ENCODE results near the gene STAG1.
"Not testable (repeated sequence)": the region's sequence is repeated elsewhere in the genome, so short reads cannot be mapped to it uniquely, and the experiment has no call there.

The STAG1 gene

DNA sequence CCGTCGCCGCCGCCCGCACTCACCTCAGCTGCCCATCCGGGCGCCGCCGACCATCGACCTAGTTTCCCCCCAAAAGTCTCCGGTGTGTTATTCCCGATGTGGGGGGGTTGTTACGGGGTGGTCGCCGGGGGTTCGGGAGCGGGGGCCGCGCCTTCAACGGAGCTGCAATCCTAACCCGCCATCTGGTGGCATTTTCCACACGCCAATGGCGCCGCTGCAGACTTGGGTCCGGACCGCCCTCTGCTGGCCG is at the start of gene STAG1:
Gene STAG1, minus strand, starts transcription at position 207 of the 250 bp plus-strand sequence. CDS start 121,480 bp downstream, outside the sequence.
- DNase-seq, result no peak

DNA sequence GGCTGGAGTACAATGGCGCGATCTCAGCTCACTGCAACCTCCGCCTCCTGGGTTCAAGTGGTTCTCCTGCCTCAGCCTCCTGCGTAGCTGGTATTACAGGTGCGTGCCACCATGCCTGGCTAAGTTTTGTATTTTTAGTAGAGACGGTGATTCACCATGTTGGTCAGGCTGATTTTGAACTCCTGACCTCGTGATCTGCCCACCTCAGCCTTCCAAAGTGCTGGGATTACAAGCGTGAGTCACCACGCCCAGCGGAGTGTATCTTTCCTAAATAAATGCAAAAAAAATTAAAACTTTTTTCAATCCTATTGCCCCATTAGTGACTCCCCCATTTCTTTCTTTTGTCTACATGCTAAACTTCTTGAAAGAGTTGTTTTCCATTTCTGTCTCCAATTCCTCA is 49.0 kb upstream of the STAG1 start:
- not testable (repeated sequence) for DNase-seq

GRCh38 chr3:136792556-136793330 is 40.6 kb upstream of the STAG1 start:
- DNase-seq, result no peak

- DNase-seq, result no peak
Observed at GRCh38 chr3:136790786-136791185, 38.6 kb upstream of the STAG1 start.

GRCh38 chr3:136789976-136790375 is 37.8 kb upstream of the STAG1 start:
- DNase-seq, result no peak

- no peak for DNase-seq
Observed at GRCh38 chr3:136788154-136788553, 36.0 kb upstream of the STAG1 start.

DNA sequence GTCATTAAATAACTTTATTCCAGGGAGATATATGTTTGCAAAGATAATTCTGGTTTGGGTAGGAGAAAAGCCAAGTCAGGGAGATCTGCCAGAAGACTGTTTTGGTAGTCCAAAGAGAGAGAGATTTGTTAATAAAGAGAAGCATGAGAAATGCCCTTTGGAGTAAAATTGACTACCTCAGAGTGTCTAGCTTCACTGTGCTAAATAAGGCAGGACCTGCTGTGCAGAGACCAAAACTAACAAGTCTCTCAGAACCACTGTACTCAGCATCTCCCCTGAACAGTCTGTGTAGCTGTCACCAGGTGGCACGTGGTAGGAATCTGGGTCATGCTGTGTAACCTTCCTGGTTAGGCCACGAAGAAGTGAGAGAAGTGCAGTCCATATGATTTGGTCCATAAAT is 35.2 kb upstream of the STAG1 start:
- DNase-seq, result no peak

GRCh38 chr3:136783708-136784191 is 31.6 kb upstream of the STAG1 start:
- DNase-seq, result no peak

GRCh38 chr3:136780741-136781140 is 28.6 kb upstream of the STAG1 start:
- DNase-seq, result no peak

DNA sequence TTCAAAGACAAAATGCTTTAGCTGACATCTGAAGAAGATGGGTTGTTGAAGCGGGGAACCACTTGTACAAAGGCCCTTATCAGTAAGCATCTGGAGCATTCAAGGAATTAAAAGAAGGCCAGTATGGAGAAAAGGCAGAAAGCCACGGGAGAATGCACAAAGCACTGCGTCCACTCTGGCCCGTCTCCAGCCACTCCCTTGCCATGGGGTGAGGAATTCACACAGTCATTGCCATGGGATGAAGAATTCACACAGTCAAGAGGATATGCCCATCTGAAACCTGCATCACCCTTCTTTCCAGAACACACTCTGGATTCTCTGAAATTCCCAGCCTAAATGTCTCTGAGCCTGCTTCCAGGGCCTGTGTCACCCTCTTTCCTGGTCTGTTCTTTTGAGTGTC is 26.7 kb upstream of the STAG1 start:
- no peak for DNase-seq

GRCh38 chr3:136772709-136773108 is 20.5 kb upstream of the STAG1 start:
- DNase-seq, result no peak

- not testable (repeated sequence) for DNase-seq
Observed at GRCh38 chr3:136758160-136759102, 6.3 kb upstream of the STAG1 start.

GRCh38 chr3:136755192-136755591 is 3.0 kb upstream of the STAG1 start:
- no peak for DNase-seq

DNA sequence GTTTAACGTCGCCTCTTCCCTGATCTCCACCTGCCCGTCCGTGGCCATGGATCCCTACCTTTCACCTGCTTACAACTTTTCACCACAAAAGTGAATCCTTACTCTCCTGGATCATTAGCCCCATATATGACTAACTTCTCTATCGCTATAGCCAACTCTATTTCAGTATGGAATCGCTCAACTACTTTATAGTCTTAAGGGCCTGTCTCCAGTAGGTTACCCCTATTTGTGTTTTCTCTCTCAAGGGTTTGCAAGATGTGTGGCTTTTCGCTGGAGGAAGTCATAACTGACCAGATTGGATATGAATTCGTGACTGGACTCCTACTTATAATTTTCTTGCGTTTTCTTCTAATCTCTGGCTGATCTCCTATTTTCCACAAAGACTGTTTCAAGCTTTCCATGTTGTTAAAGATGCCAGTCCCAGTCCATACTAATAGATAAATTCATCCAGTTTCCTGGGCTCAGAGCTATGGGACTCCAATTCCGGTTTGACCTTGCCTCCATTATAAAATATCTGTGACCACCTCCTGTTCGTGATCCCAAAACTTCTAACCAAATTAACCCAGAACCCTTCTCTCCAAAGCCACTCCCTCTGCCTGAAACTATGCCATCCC is 1.3 kb upstream of the STAG1 start:
- peak; percentile 45 for DNase-seq

GRCh38 chr3:136752422-136753325 is 496 bp upstream of the STAG1 start:
- DNase-seq, result peak; percentile 98

- DNase-seq, result peak; percentile 83
Observed at GRCh38 chr3:136751316-136752171, 634 bp downstream of the STAG1 start.

DNA sequence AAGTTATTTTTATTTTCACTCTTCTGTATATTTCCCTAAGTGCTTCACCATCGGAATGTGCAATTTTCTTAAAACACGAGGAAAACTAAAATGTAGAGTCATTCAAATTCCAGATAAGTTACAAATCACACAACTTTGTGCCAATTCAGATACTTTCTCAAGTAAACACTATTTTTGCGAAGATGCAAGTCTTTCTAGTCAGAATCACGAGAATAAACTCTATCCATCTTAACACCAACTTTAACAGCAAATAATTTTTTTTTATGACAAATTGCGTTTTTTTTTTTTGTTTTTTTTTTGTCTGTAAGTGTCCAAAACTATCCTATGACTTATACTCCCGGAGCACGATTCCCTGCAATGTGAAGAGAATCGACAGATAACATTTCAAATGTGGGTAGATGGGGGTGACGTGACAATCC is 1.3 kb downstream of the STAG1 start:
- DNase-seq, result no peak

- DNase-seq, result peak; percentile 39
Observed at GRCh38 chr3:136750209-136750896, 1.8 kb downstream of the STAG1 start.

DNA sequence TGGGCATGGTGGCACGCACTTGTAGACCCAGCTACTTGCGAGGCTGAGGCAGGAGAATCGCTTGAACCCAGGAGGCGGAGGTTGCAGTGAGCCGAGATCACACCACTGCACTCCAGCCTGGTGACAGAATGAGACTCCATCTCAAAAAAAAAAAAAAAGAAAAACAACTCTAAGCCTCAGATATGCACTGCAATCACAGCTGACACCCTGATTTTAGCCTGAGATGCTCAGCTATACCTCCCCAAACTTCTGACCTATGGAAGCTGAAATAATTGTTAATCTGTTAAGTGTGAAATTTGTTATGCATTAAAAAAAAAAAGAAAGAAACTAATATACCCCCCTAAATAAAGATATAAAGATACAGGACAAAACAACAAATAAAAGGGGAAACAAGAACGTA is 2.6 kb downstream of the STAG1 start:
- DNase-seq, result not testable (repeated sequence)

- DNase-seq, result peak; percentile 12
Observed at GRCh38 chr3:136749091-136749490, 3.1 kb downstream of the STAG1 start.

DNA sequence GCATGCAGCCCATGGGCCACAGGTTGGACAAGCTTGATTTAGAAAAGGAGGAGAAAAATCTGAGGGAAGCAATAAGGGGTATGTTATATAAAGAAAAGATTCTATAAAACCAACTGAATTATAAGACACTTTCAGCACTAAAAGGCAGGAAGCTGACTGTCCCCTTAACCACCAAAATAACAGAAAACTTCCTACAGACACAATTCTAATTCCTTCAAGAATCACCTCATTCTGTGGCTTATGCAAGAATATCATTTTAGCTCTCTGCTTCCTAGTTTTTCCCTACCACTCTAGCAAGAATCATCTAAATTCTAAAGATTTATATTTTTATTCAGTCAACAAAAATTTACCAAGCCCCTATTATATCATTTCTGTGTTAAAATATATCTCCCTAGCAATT is 6.3 kb downstream of the STAG1 start:
- no peak for DNase-seq

All from NCI-H526 treated with DMSO at 0.1 percent for 48 hours (cell line).